ENCODE measurements around the gene ATP2B3. TPM values are rescaled to one million over a fixed set of nuclear protein-coding genes. Genes with fewer than 3 reads are reported as not detected.

Gene ATP2B3
- total and polyA plus RNA-seq, 2 experiments from 2014 or later, result 0.17 TPM; not detected in 1

DNA sequence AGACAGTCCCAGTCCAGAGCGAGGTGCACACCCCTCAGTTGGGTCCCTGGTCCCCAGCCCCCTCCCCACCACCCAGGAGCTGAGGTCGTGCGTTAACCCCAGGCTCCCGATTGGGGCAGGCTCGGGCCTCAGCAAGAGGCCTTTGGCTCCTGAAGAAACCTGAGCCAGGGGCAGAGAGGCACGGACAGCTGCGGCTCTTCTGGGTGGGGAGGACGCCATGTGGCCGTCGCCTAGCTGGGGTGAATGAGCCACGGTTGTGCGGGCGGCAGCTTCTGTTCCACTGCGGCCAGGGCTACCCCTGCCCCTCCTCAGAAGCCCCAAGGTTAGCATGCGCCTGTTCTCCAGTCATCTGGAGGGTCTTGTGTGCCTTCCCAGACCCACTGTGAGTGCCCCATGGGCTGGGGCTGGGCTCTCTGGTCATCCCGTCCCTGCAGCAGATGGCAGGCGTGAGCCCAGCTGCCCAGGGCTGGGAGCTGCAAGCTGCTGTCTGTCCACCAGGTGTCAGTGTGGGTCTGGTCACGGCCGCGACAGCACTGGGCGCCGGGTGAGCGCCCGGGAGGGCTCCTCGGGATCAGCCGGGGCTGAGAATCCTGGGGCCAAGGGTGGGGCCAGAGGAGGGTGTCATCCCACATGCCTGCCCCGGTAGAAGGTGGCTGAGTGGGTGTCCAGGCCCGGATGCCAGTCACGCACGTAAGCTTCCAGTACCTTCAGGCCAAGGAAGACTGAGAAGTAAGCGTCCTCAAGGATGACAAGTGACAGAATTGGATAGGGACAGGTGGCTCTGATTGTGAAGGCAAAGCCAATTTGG, 21.9 kb downstream of the ATP2B3 start (continued):
- TF ChIP-seq, protein P1, sequence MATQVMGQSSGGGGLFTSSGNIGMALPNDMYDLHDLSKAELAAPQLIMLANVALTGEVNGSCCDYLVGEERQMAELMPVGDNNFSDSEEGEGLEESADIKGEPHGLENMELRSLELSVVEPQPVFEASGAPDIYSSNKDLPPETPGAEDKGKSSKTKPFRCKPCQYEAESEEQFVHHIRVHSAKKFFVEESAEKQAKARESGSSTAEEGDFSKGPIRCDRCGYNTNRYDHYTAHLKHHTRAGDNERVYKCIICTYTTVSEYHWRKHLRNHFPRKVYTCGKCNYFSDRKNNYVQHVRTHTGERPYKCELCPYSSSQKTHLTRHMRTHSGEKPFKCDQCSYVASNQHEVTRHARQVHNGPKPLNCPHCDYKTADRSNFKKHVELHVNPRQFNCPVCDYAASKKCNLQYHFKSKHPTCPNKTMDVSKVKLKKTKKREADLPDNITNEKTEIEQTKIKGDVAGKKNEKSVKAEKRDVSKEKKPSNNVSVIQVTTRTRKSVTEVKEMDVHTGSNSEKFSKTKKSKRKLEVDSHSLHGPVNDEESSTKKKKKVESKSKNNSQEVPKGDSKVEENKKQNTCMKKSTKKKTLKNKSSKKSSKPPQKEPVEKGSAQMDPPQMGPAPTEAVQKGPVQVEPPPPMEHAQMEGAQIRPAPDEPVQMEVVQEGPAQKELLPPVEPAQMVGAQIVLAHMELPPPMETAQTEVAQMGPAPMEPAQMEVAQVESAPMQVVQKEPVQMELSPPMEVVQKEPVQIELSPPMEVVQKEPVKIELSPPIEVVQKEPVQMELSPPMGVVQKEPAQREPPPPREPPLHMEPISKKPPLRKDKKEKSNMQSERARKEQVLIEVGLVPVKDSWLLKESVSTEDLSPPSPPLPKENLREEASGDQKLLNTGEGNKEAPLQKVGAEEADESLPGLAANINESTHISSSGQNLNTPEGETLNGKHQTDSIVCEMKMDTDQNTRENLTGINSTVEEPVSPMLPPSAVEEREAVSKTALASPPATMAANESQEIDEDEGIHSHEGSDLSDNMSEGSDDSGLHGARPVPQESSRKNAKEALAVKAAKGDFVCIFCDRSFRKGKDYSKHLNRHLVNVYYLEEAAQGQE (IDR thresholded peaks at IDR 0.05; ENCODE audit: unreplicated experiment), result no peak

- H3K36me3 ChIP-seq (ENCODE audit: insufficient read depth), result no peaks in the 10 kb centered on the region
- ATAC-seq (no peak), DNase-seq (ENCODE audit: low spot score) (no peak)
- H3K9me2 ChIP-seq (ENCODE audit: insufficient read depth), result no peaks in the 10 kb centered on the region
- no peaks in the 10 kb centered on the region for H3K9me3 Mint-ChIP-seq
- H3K79me2 ChIP-seq (replicated peaks; ENCODE audit: insufficient read depth), result no peaks in the 10 kb centered on the region
- H3K4me3 Mint-ChIP-seq, result no peak overlapping the region
- H3K27ac Mint-ChIP-seq, result no peak overlapping the region
- no peak overlapping the region for H3K4me2 ChIP-seq
- no peaks in the 10 kb centered on the region for H3F3A ChIP-seq (replicated peaks; ENCODE audit: low read depth)
- no peaks in the 10 kb centered on the region for H3K4me1 Mint-ChIP-seq
- no peaks in the 10 kb centered on the region for H3K27me3 ChIP-seq (ENCODE audit: insufficient read depth)
- no peak overlapping the region for H3K27ac ChIP-seq (ENCODE audit: low read depth)
- H4K20me1 ChIP-seq (replicated peaks; ENCODE audit: insufficient read depth), result no peaks in the 10 kb centered on the region
- H3K4me3 ChIP-seq, result no peak overlapping the region
- H3K4me1 ChIP-seq (ENCODE audit: insufficient read depth), result no peaks in the 10 kb centered on the region
- H3K36me3 Mint-ChIP-seq (ENCODE audit: low read depth), result no peaks in the 10 kb centered on the region
- H3K27me3 Mint-ChIP-seq (ENCODE audit: insufficient read depth, low read depth, poor library complexity), result peaks cover 2% of the 10 kb centered on the region
- no peak overlapping the region for H2AFZ ChIP-seq
- TF ChIP-seq CTCF (conservative IDR thresholded peaks at IDR 0.05; ENCODE audit: low read depth in 2 of 2) (no peak), POLR2AphosphoS5 (IDR thresholded peaks at IDR 0.05; ENCODE audit: low read depth) (no peak), CREB1 (CRISPR knock-in tag; IDR thresholded peaks at IDR 0.05; ENCODE audit: low read depth) (no peak), ETS1 (IDR thresholded peaks at IDR 0.05) (no peak), ZNF114 (CRISPR knock-in tag; IDR thresholded peaks at IDR 0.05) (no peak), EZH2 (IDR thresholded peaks at IDR 0.05; ENCODE audit: low read depth, unreplicated experiment) (no peak), EZH2phosphoT487 (IDR thresholded peaks at IDR 0.05; ENCODE audit: unreplicated experiment) (no peak)
- TF ChIP-seq, protein P1 (IDR thresholded peaks at IDR 0.05; ENCODE audit: unreplicated experiment), result no peak
Observed at GRCh38 chrX:153539979-153540358, 22.5 kb downstream of the ATP2B3 start.

All from GM23338 (cell line).